ENCODE results near the gene MS4A6A. TPM values are rescaled to one million over a fixed set of nuclear protein-coding genes. Genes with fewer than 3 reads are reported as not detected.

The MS4A6A gene
- total RNA-seq, 4 donors from 2014 or later, result 4.1 to 22.2 (median 15.0) TPM

GRCh38 chr11:60169264-60169915 lies 13.5 kb downstream of the MS4A6A start:
- TF ChIP-seq POLR2A (IDR thresholded peaks at IDR 0.05), result no peak
- intact Hi-C loops (cut with DNase I; ENCODE audit: low total_unique reads), result no loop called here
- peak in 1 of 2 donors; percentile 33 for DNase-seq (ENCODE audit: low spot score in 2 of 2)
- H3K4me3 ChIP-seq (ENCODE audit: low read depth, poor library complexity, severe bottlenecking), result no peak overlapping the region
- WGBS, 2 donors, result 69 to 77% methylated on average over 6 of the region's 6 CpGs

GRCh38 chr11:60168306-60168705 lies 14.6 kb downstream of the MS4A6A start:
- WGBS, 2 donors, result 84 to 86% methylated on average over 6 of the region's 6 CpGs
- TF ChIP-seq CTCF (IDR thresholded peaks at IDR 0.05), result no peak
- no peak for TF ChIP-seq POLR2A (IDR thresholded peaks at IDR 0.05)
- DNase-seq (ENCODE audit: low spot score in 2 of 2), result no peak
- no peak overlapping the region for H3K4me3 ChIP-seq (ENCODE audit: low read depth, poor library complexity, severe bottlenecking)
- intact Hi-C loops (cut with DNase I; ENCODE audit: low total_unique reads), result no loop called here

GRCh38 chr11:60165951-60166350 lies 16.9 kb downstream of the MS4A6A start:
- intact Hi-C loops (cut with DNase I; ENCODE audit: low total_unique reads), result no loop called here
- no peak for TF ChIP-seq CTCF (IDR thresholded peaks at IDR 0.05)
- no peak for TF ChIP-seq POLR2A (IDR thresholded peaks at IDR 0.05)
- no peak overlapping the region for H3K4me3 ChIP-seq (ENCODE audit: low read depth, poor library complexity, severe bottlenecking)
- DNase-seq (ENCODE audit: low spot score in 2 of 2), result no peak

GRCh38 chr11:60165538-60165937 lies 17.3 kb downstream of the MS4A6A start:
- DNase-seq (ENCODE audit: low spot score in 2 of 2), result no peak
- 57 to 64% methylated on average over 2 of the region's 2 CpGs for WGBS, 2 donors
- H3K4me3 ChIP-seq (ENCODE audit: low read depth, poor library complexity, severe bottlenecking), result no peak overlapping the region
- intact Hi-C loops (cut with DNase I; ENCODE audit: low total_unique reads), result no loop called here
- TF ChIP-seq CTCF (IDR thresholded peaks at IDR 0.05) (no peak), POLR2A (IDR thresholded peaks at IDR 0.05) (no peak)

- TF ChIP-seq POLR2A (IDR thresholded peaks at IDR 0.05) (no peak), CTCF (IDR thresholded peaks at IDR 0.05) (no peak)
- DNase-seq (ENCODE audit: low spot score in 2 of 2), result no peak
- H3K4me3 ChIP-seq (ENCODE audit: low read depth, poor library complexity, severe bottlenecking), result no peak overlapping the region
- 70 to 92% methylated on average over 1 of the region's 1 CpG for WGBS, 2 donors
- intact Hi-C loops (cut with DNase I; ENCODE audit: low total_unique reads), result no loop called here
Measured at GRCh38 chr11:60164550-60165075, 18.3 kb downstream of the MS4A6A start.

- no peak for DNase-seq (ENCODE audit: low spot score in 2 of 2)
- TF ChIP-seq CTCF (IDR thresholded peaks at IDR 0.05), result no peak
- no peak for TF ChIP-seq POLR2A (IDR thresholded peaks at IDR 0.05)
- 73 to 74% methylated on average over 4 of the region's 4 CpGs for WGBS, 2 donors
- intact Hi-C loops (cut with DNase I; ENCODE audit: low total_unique reads), result no loop called here
- no peak overlapping the region for H3K4me3 ChIP-seq (ENCODE audit: low read depth, poor library complexity, severe bottlenecking)
Measured at GRCh38 chr11:60161766-60162165, 21.1 kb downstream of the MS4A6A start.
